SJSA1 (cell line): ENCODE data around the gene PRKAB2. TPM values are rescaled to one million over a fixed set of nuclear protein-coding genes. Genes with fewer than 3 reads are reported as not detected.
"Not testable (repeated sequence)": the region's sequence is repeated elsewhere in the genome, so short reads cannot be mapped to it uniquely, and the experiment has no call there.

ENCODE experiments used
- DNase-seq, 2 experiments: peaks; one replicate each; pipeline ENCODE4 v3.0.0-alpha.2; 2015 to 2020; ENCODE audit warnings: low spot score in 2 of 2, low read depth in 1 of 2
- H3K27ac ChIP-seq: fragments of 250-450 bp; sonication (Bioruptor Pico); 2 replicates; pipeline ENCODE4 v1.5.1; 2020; ENCODE audit warnings: mild to moderate bottlenecking, moderate library complexity
- H3K27me3 ChIP-seq: fragments of 250-450 bp; sonication (Bioruptor Pico); replicated peaks from 2 replicates; pipeline ENCODE4 v1.5.1; 2020; ENCODE audit warnings: mild to moderate bottlenecking, moderate library complexity
- H3K36me3 ChIP-seq: fragments of 250-450 bp; sonication (Bioruptor Pico); 2 replicates; pipeline ENCODE4 v1.5.1; 2020; ENCODE audit warnings: mild to moderate bottlenecking
- H3K4me1 ChIP-seq: fragments of 250-450 bp; sonication (Bioruptor Pico); replicated peaks from 2 replicates; pipeline ENCODE4 v1.6.1; 2021; ENCODE audit warnings: mild to moderate bottlenecking
- H3K4me3 ChIP-seq: fragments of 250-450 bp; sonication (Bioruptor Pico); 2 replicates; pipeline ENCODE4 v1.5.1; 2020; ENCODE audit warnings: mild to moderate bottlenecking
- H3K9me3 ChIP-seq: fragments of 250-450 bp; sonication (Bioruptor Pico); replicated peaks from 2 replicates; pipeline ENCODE4 v1.5.1; 2020; ENCODE audit warnings: mild to moderate bottlenecking
- total RNA-seq: library from RNA; depleted of rRNA; stranded (reverse); fragments of >200 nt; shearing (Covaris generic); gene quantifications from 2 replicates; pipeline ENCODE4 v1.2.3, GENCODE V29; 2014

The PRKAB2 gene
- total RNA-seq, 1 experiment from 2014 or later, result 25.5 TPM

GRCh38 chr1:147204080-147204479 lies 31.8 kb upstream of the PRKAB2 start:
- Histone ChIP-seq H3K4me3 (no peak overlapping the region), H3K27ac (no peak overlapping the region), H3K27me3 (no peaks in the 10 kb centered on the region), H3K9me3 (no peaks in the 10 kb centered on the region), H3K4me1 (peaks cover 6% of the 10 kb centered on the region; the same call in 1 of the 2 replicates), H3K36me3 (no peaks in the 10 kb centered on the region)
- no peak for DNase-seq

- H3K4me3 ChIP-seq, result no peak overlapping the region
- H3K36me3 ChIP-seq, result no peaks in the 10 kb centered on the region
- H3K27me3 ChIP-seq, result no peaks in the 10 kb centered on the region
- H3K9me3 ChIP-seq, result no peaks in the 10 kb centered on the region
- H3K4me1 ChIP-seq, result peaks cover 6% of the 10 kb centered on the region; the same call in 1 of the 2 replicates
- DNase-seq, result peak in 1 of 2 experiments; percentile 7
- H3K27ac ChIP-seq, result no peak overlapping the region
These were observed 30.3 kb upstream of the PRKAB2 start for GRCh38 chr1:147202576-147202975.

GRCh38 chr1:147201786-147202185 lies 29.5 kb upstream of the PRKAB2 start:
- H3K27ac ChIP-seq, result no peak overlapping the region
- no peak overlapping the region for H3K4me3 ChIP-seq
- no peaks in the 10 kb centered on the region for H3K9me3 ChIP-seq
- H3K36me3 ChIP-seq, result no peaks in the 10 kb centered on the region
- peaks cover 6% of the 10 kb centered on the region; the same call in 1 of the 2 replicates for H3K4me1 ChIP-seq
- no peaks in the 10 kb centered on the region for H3K27me3 ChIP-seq
- DNase-seq, result no peak

- peaks cover 6% of the 10 kb centered on the region; the same call in 1 of the 2 replicates for H3K4me1 ChIP-seq
- H3K36me3 ChIP-seq, result no peaks in the 10 kb centered on the region
- no peak overlapping the region for H3K27ac ChIP-seq
- DNase-seq, result no peak
- no peaks in the 10 kb centered on the region for H3K27me3 ChIP-seq
- H3K4me3 ChIP-seq, result no peak overlapping the region
- H3K9me3 ChIP-seq, result no peaks in the 10 kb centered on the region
These were observed 29.0 kb upstream of the PRKAB2 start for GRCh38 chr1:147201276-147201675.

- H3K9me3 ChIP-seq, H3K27me3 ChIP-seq, H3K27ac ChIP-seq, H3K36me3 ChIP-seq, H3K4me1 ChIP-seq, DNase-seq, H3K4me3 ChIP-seq: not testable (repeated sequence)
These were observed 25.1 kb upstream of the PRKAB2 start for GRCh38 chr1:147197324-147197723.

- H3K27me3 ChIP-seq, result no peaks in the 10 kb centered on the region
- no peak overlapping the region for H3K4me3 ChIP-seq
- no peak overlapping the region for H3K27ac ChIP-seq
- no peak for DNase-seq
- H3K9me3 ChIP-seq, result no peaks in the 10 kb centered on the region
- H3K4me1 ChIP-seq, result no peaks in the 10 kb centered on the region
- H3K36me3 ChIP-seq, result no peaks in the 10 kb centered on the region
These were observed 17.2 kb upstream of the PRKAB2 start for GRCh38 chr1:147189514-147189913.

- Histone ChIP-seq H3K4me1 (no peaks in the 10 kb centered on the region), H3K27me3 (no peaks in the 10 kb centered on the region), H3K9me3 (no peaks in the 10 kb centered on the region), H3K27ac (no peak overlapping the region), H3K4me3 (no peak overlapping the region), H3K36me3 (no peaks in the 10 kb centered on the region)
- no peak for DNase-seq
These were observed 13.2 kb upstream of the PRKAB2 start for GRCh38 chr1:147185432-147185831.

GRCh38 chr1:147177611-147178380 lies 5.5 kb upstream of the PRKAB2 start:
- Histone ChIP-seq H3K36me3 (peaks cover 12% of the 10 kb centered on the region), H3K27ac (no peak overlapping the region), H3K4me1 (no peaks in the 10 kb centered on the region; the same call in 1 of the 2 replicates), H3K9me3 (no peaks in the 10 kb centered on the region), H3K27me3 (no peaks in the 10 kb centered on the region), H3K4me3 (no peak overlapping the region)
- DNase-seq, result no peak

GRCh38 chr1:147171399-147172167 lies 687 bp downstream of the PRKAB2 start:
- Histone ChIP-seq H3K9me3 (no peaks in the 10 kb centered on the region), H3K4me3 (peak overlapping the region; percentile 82), H3K27me3 (no peaks in the 10 kb centered on the region), H3K4me1 (peaks cover 40% of the 10 kb centered on the region), H3K36me3 (peaks cover 16% of the 10 kb centered on the region), H3K27ac (peak overlapping the region; percentile 87)
- peak in 1 of 2 experiments; percentile 34 for DNase-seq

- Histone ChIP-seq H3K4me1 (peaks cover 47% of the 10 kb centered on the region), H3K4me3 (peak overlapping the region; percentile 82; the same call in 1 of the 2 replicates)
- DNase-seq, result peak in 1 of 2 experiments; percentile 36
These were observed 2.2 kb downstream of the PRKAB2 start for GRCh38 chr1:147169840-147170674.

GRCh38 chr1:147169171-147169570 lies 3.1 kb downstream of the PRKAB2 start:
- Histone ChIP-seq H3K36me3 (peaks cover 36% of the 10 kb centered on the region), H3K4me1 (peaks cover 47% of the 10 kb centered on the region), H3K27ac (peak overlapping the region; percentile 87), H3K27me3 (no peaks in the 10 kb centered on the region), H3K9me3 (no peaks in the 10 kb centered on the region), H3K4me3 (no peak overlapping the region)
- DNase-seq, result peak in 1 of 2 experiments; percentile 58

More at GRCh38 chr1:147169840-147170674, 2.2 kb downstream of the PRKAB2 start:
- Histone ChIP-seq H3K27ac (peak overlapping the region; percentile 87), H3K36me3 (peaks cover 27% of the 10 kb centered on the region), H3K9me3 (no peaks in the 10 kb centered on the region), H3K27me3 (no peaks in the 10 kb centered on the region)

GRCh38 chr1:147168626-147169058 lies 3.6 kb downstream of the PRKAB2 start:
- Histone ChIP-seq H3K4me1 (peaks cover 47% of the 10 kb centered on the region), H3K27ac (peak overlapping the region; percentile 87), H3K27me3 (no peaks in the 10 kb centered on the region), H3K36me3 (peaks cover 39% of the 10 kb centered on the region), H3K4me3 (no peak overlapping the region), H3K9me3 (no peaks in the 10 kb centered on the region)
- DNase-seq, result peak in 1 of 2 experiments; percentile 38

- Histone ChIP-seq H3K4me3 (no peak overlapping the region), H3K9me3 (no peaks in the 10 kb centered on the region), H3K27ac (peak overlapping the region; percentile 91), H3K4me1 (peaks cover 47% of the 10 kb centered on the region), H3K27me3 (no peaks in the 10 kb centered on the region), H3K36me3 (peaks cover 47% of the 10 kb centered on the region)
- DNase-seq, result peak; percentile 48 to 95
These were observed 4.9 kb downstream of the PRKAB2 start for GRCh38 chr1:147167365-147167764.
